Liver (tissue), 3 donors: ENCODE results near the gene LIG1.

Experiments used
- CTCF ChIP-seq: fragments of 150-350 bp; IDR thresholded peaks from 2 replicates; pipeline ENCODE4 v1.5.1; 2017; ENCODE audit warnings: improper control_type of control experiment, low read depth, low read length; ENCODE audit not compliant: missing input control
- EGR1 ChIP-seq, 2 donors: IDR thresholded peaks; 2 replicates each; pipeline ENCODE4 v1.6.1; 2016 to 2018; ENCODE audit warnings: antibody characterized with exemption in 2 of 2, low read depth in 2 of 2
- GABPA ChIP-seq, 2 donors: IDR thresholded peaks in 1 of 2; conservative IDR thresholded peaks in 1 of 2; 2 replicates each; pipeline ENCODE4 v1.6.1; 2016; ENCODE audit warnings: antibody characterized with exemption in 2 of 2, mild to moderate bottlenecking in 1 of 2, moderate library complexity in 1 of 2
- HNF4G ChIP-seq: IDR thresholded peaks from 2 replicates; pipeline ENCODE4 v1.6.1; 2016; ENCODE audit warnings: antibody characterized with exemption
- JUND ChIP-seq, 2 donors: IDR thresholded peaks; 2 replicates each; pipeline ENCODE4 v1.6.1; 2016; ENCODE audit warnings: antibody characterized with exemption in 2 of 2
- NR2F2 ChIP-seq: IDR thresholded peaks from 2 replicates; pipeline ENCODE4 v1.6.1; 2016; ENCODE audit warnings: antibody characterized with exemption
- RAD21 ChIP-seq, 2 donors: IDR thresholded peaks; 2 replicates each; pipeline ENCODE4 v1.6.1; 2016; ENCODE audit warnings: antibody characterized with exemption in 2 of 2, mild to moderate bottlenecking in 2 of 2
- REST ChIP-seq: IDR thresholded peaks from 2 replicates; pipeline ENCODE4 v1.6.1; 2016; ENCODE audit warnings: antibody characterized with exemption, mild to moderate bottlenecking
- RXRA ChIP-seq, 2 donors: IDR thresholded peaks; 2 replicates each; pipeline ENCODE4 v1.6.1; 2017 to 2018; ENCODE audit warnings: antibody characterized with exemption in 2 of 2, mild to moderate bottlenecking in 1 of 2
- SP1 ChIP-seq: IDR thresholded peaks from 2 replicates; pipeline ENCODE4 v1.6.1; 2018; ENCODE audit warnings: antibody characterized with exemption, mild to moderate bottlenecking
- TAF1 ChIP-seq: conservative IDR thresholded peaks from 2 replicates; pipeline ENCODE4 v1.6.1; 2016; ENCODE audit warnings: antibody characterized with exemption, mild to moderate bottlenecking
- TF ChIP-seq, protein P1 (sequence below): IDR thresholded peaks from 2 replicates; pipeline ENCODE4 v1.6.1; 2016; ENCODE audit warnings: antibody characterized with exemption
- TF ChIP-seq, protein P2 (sequence below): IDR thresholded peaks from 2 replicates; pipeline ENCODE4 v1.6.1; 2016; ENCODE audit warnings: antibody characterized with exemption
- donor health status: healthy.
- donor health status: healthy.

DNA sequence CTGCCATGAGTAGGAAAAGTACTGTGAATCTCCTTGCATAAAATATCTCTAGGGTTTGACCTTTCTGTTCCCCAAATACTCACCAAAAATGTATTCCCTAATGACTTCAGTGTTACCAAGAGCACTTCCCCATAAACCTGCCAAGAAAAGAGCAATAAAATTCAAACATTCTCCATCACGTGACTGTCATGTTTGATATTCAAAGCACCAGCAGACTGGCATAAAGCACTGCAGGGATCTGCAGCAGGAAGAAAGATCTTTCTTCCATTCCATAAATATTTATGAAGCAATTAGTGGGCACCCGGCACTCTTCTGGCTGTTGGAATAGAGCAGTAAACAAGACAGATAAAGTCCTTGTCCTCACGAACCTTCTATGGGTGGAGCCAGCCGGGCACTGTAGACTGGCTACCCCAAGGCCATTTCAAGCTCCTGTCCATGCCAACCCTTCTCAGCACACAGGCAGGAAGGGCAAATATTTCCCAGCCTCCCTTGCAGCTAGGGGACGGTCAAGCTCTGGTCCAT lies 79.8 kb downstream of the LIG1 start:
- no peak for TF ChIP-seq CTCF
- no peak for TF ChIP-seq EGR1 (IDR thresholded peaks at IDR 0.05; ENCODE audit: low read depth in 2 of 2)
- TF ChIP-seq RAD21 (IDR thresholded peaks at IDR 0.05): no peak
- TF ChIP-seq, protein P1, sequence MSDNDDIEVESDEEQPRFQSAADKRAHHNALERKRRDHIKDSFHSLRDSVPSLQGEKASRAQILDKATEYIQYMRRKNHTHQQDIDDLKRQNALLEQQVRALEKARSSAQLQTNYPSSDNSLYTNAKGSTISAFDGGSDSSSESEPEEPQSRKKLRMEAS: no peak
- no peak for TF ChIP-seq HNF4G
- no peak for TF ChIP-seq REST
- TF ChIP-seq SP1: no peak
- TF ChIP-seq GABPA (IDR thresholded peaks at IDR 0.05 in 1 of 2, conservative IDR thresholded peaks at IDR 0.05 in 1 of 2): no peak
- no peak for TF ChIP-seq TAF1
- no peak for TF ChIP-seq NR2F2
- TF ChIP-seq, protein P2, sequence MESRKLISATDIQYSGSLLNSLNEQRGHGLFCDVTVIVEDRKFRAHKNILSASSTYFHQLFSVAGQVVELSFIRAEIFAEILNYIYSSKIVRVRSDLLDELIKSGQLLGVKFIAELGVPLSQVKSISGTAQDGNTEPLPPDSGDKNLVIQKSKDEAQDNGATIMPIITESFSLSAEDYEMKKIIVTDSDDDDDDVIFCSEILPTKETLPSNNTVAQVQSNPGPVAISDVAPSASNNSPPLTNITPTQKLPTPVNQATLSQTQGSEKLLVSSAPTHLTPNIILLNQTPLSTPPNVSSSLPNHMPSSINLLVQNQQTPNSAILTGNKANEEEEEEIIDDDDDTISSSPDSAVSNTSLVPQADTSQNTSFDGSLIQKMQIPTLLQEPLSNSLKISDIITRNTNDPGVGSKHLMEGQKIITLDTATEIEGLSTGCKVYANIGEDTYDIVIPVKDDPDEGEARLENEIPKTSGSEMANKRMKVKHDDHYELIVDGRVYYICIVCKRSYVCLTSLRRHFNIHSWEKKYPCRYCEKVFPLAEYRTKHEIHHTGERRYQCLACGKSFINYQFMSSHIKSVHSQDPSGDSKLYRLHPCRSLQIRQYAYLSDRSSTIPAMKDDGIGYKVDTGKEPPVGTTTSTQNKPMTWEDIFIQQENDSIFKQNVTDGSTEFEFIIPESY: no peak
- TF ChIP-seq JUND (IDR thresholded peaks at IDR 0.05): no peak
- no peak for TF ChIP-seq RXRA (IDR thresholded peaks at IDR 0.05)
